ENCODE results near the gene ZBTB39. TPM values are rescaled to one million over a fixed set of nuclear protein-coding genes. Genes with fewer than 3 reads are reported as not detected.
"Not testable (repeated sequence)": the region's sequence is repeated elsewhere in the genome, so short reads cannot be mapped to it uniquely, and the experiment has no call there.

Gene ZBTB39
- polyA plus RNA-seq, 6 donors from 2014 or later = 2.0 to 4.8 (median 2.6) TPM

GRCh38 chr12:56978397-56979138 is 27.8 kb downstream of the ZBTB39 start:
- H3K9me3 Mint-ChIP-seq = peaks cover 0 to 2% (median 0%) of the 10 kb centered on the region in 7 donors
- DNase-seq (no peak), ATAC-seq (ENCODE audit: low read depth in 2 of 2) (no peak)
- H3K4me3 Mint-ChIP-seq = no peak overlapping the region
- no peaks in the 10 kb centered on the region for H3K27me3 Mint-ChIP-seq
- H3K36me3 Mint-ChIP-seq = no peaks in the 10 kb centered on the region
- H3K4me1 Mint-ChIP-seq = no peaks in the 10 kb centered on the region
- peak overlapping the region in 1 of 6 donors; percentile 38 for H3K27ac Mint-ChIP-seq

DNA sequence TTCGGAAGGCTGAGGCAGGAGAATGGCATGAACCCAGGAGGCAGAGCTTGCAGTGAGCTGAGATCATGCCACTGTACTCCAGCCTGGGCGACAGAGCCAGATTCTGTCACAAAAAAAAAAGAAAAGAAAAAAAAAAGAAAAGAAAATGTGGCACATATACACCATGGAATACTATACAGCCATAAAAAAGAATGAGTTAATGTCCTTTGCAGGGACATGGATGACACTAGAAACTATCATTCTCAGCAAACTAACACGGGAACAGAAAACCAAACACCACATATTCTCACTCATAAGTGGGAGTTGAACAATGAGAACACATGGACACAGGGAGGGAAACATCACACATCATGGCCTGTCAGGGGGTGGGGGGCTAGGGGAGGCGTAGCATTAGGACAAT is 29.0 kb downstream of the ZBTB39 start:
- not testable (repeated sequence) for DNase-seq; H3K4me3 Mint-ChIP-seq; H3K9me3 Mint-ChIP-seq; H3K4me1 Mint-ChIP-seq; H3K36me3 Mint-ChIP-seq; H3K27ac Mint-ChIP-seq; ATAC-seq (ENCODE audit: low read depth in 2 of 2); H3K27me3 Mint-ChIP-seq

DNA sequence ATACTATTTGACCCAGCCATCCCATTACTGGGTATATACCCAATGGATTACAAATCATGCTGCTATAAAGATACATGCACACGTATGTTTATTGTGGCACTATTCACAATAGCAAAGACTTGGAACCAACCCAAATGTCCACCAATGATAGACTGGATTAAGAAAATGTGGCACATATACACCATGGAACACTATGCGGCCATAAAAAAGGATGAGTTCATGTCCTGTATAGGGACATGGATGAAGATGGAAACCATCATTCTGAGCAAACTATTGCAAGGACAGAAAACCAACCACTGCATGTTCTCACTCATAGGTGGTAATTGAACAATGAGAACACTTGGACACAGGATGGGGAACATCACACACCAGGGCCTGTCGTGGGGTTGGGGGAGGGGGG is 32.1 kb downstream of the ZBTB39 start:
- H3K9me3 Mint-ChIP-seq; H3K36me3 Mint-ChIP-seq; H3K4me3 Mint-ChIP-seq; H3K4me1 Mint-ChIP-seq; H3K27ac Mint-ChIP-seq; DNase-seq; ATAC-seq (ENCODE audit: low read depth in 2 of 2): not testable (repeated sequence)
- peaks cover 4 to 18% (median 11%) of the 10 kb centered on the region in 3 donors for H3K27me3 Mint-ChIP-seq

DNA sequence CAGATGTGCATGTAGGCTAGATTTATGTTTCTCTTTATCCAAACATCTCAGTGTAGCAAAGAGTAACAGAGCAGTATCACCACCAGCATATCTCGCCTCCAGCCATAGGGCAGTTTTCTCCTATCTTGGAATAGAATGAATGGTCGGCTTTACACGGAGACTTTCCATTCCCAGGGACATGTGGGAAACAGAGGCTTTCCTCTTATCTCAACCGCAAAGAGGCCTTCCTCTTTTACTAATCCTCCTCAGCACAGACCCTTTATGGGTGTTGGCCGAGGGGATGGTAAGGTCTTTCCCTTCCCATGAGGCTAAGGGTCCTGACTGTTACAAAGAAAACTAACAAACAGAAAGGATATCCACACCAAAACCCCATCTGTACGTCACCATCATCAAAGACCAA is 37.4 kb downstream of the ZBTB39 start:
- peaks cover 8 to 20% (median 12%) of the 10 kb centered on the region in 3 donors for H3K27me3 Mint-ChIP-seq
- H3K9me3 Mint-ChIP-seq = peaks cover 0 to 12% (median 0%) of the 10 kb centered on the region in 7 donors
- not testable (repeated sequence) for ATAC-seq (ENCODE audit: low read depth in 2 of 2); H3K4me3 Mint-ChIP-seq; H3K27ac Mint-ChIP-seq; DNase-seq; H3K4me1 Mint-ChIP-seq; H3K36me3 Mint-ChIP-seq

- ATAC-seq (ENCODE audit: low read depth in 2 of 2); H3K4me3 Mint-ChIP-seq: not testable (repeated sequence)
Observed at GRCh38 chr12:56965997-56966642, 40.2 kb downstream of the ZBTB39 start.

GRCh38 chr12:56965124-56965523 is 41.2 kb downstream of the ZBTB39 start:
- DNase-seq; H3K4me3 Mint-ChIP-seq; H3K27ac Mint-ChIP-seq; ATAC-seq (ENCODE audit: low read depth in 2 of 2); H3K4me1 Mint-ChIP-seq; H3K36me3 Mint-ChIP-seq: not testable (repeated sequence)
- Mint-ChIP-seq H3K9me3 (peaks cover 0 to 21% (median 6%) of the 10 kb centered on the region in 7 donors), H3K27me3 (peaks cover 12 to 28% (median 16%) of the 10 kb centered on the region in 3 donors)

More at GRCh38 chr12:56965997-56966642, 40.2 kb downstream of the ZBTB39 start:
- not testable (repeated sequence) for H3K27ac Mint-ChIP-seq, H3K36me3 Mint-ChIP-seq, DNase-seq, H3K4me1 Mint-ChIP-seq
- peaks cover 12 to 24% (median 21%) of the 10 kb centered on the region in 3 donors for H3K27me3 Mint-ChIP-seq
- peaks cover 0 to 21% (median 6%) of the 10 kb centered on the region in 7 donors for H3K9me3 Mint-ChIP-seq

DNA sequence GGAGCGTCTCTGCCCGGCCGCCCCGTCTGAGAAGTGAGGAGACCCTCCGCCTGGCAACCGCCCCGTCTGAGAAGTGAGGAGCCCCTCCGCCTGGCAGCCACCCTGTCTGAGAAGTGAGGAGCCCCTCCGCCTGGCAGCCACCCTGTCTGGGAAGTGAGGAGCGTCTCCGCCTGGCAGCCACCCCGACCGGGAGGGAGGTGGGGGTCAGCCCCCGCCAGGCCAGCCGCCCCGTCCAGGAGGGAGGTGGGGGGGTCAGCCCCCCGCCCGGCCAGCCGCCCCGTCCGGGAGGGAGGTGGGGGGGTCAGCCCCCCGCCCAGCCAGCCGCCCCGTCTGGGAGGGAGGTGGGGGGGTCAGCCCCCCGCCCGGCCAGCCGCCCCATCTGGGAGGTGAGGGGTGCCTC is 42.8 kb downstream of the ZBTB39 start:
- not testable (repeated sequence) for H3K4me3 Mint-ChIP-seq; H3K4me1 Mint-ChIP-seq; H3K27ac Mint-ChIP-seq; DNase-seq; ATAC-seq (ENCODE audit: low read depth in 2 of 2)
- peaks cover 14 to 30% (median 16%) of the 10 kb centered on the region in 3 donors for H3K27me3 Mint-ChIP-seq
- H3K9me3 Mint-ChIP-seq = peaks cover 0 to 28% (median 8%) of the 10 kb centered on the region in 7 donors
- peaks cover 0 to 12% of the 10 kb centered on the region in 2 donors for H3K36me3 Mint-ChIP-seq

DNA sequence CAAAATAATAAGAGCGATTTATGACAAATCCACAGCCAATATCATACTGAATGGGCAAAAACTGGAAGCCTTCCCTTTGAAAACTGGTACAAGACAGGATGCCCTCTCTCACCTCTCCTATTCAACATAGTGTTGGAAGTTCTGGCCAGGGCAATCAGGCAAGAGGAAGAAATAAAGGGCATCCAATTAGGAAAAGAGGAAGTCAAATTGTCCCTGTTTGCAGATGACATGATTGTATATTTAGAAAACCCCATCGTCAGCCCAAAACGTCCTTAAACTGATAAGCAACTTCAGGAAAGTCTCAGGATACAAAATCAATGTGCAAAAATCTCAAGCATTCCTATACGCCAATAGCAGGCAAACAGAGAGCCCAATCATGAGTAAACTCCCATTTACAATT is 44.1 kb downstream of the ZBTB39 start:
- H3K27ac Mint-ChIP-seq; DNase-seq; ATAC-seq (ENCODE audit: low read depth in 2 of 2); H3K4me1 Mint-ChIP-seq; H3K4me3 Mint-ChIP-seq: not testable (repeated sequence)
- peaks cover 7 to 20% of the 10 kb centered on the region in 2 donors for H3K36me3 Mint-ChIP-seq
- peaks cover 0 to 38% (median 16%) of the 10 kb centered on the region in 7 donors for H3K9me3 Mint-ChIP-seq
- peaks cover 15 to 40% (median 24%) of the 10 kb centered on the region in 3 donors for H3K27me3 Mint-ChIP-seq

DNA sequence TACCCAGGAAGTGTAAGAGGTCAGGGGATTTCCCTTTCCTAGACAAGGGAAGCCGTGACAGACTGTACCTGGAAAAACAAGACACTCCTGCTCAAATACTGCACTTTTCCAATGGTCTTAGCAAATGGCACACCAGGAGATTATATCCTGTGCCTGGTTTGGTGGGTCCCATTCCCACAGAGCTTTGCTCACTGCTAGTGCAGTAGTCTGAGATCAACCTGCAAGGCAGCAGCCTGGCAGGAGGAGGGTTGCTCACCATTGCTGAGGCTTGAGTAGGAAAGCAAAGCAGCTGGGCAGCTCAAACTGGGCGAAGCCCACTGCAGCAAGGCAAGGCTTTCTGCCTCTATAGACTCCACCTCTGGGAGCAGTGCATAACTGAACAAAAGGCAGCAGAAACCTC is 47.9 kb downstream of the ZBTB39 start:
- no peak overlapping the region for H3K27ac Mint-ChIP-seq
- H3K36me3 Mint-ChIP-seq = peaks cover 7 to 20% of the 10 kb centered on the region in 2 donors
- ATAC-seq (ENCODE audit: low read depth in 2 of 2) = no peak

DNA sequence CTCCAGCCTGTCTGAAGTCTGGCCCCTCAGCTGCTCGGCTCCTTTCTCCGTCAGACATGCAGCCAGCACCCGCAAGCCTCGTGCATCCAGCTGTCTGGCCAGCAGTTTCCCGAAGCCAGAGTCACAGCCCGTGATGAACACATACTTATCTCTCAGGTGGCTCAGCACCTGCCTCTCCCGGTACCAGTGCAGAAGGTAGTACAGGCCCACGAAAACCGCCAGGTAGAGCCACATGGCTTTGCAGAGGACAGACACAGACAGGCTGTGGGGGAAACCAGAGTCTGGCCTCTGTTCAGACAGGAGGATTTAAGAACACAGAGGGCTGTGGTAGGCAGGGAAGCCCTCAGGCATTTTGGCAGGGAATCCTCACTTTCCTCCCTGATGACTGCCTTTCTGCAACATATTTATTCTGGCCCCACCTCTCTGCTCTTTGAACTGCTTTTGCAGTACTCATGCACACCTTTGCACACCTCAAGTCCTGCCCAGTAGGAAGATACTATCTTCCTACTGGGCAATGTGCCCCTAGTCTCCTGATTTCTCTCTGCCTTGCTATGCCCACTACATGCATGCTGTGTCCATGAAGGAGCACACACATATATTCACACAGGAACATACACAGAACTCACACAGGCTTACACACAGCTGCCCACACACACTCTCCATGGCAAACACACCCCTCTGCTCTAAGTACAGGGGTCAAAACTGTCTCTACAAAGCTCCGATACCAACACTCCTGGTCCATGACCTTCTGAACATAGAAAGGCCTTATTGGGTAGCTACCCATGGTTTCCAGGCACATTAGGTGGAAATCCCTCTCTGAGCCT is 48.9 kb downstream of the ZBTB39 start, which contains the start of gene RDH16:
Gene RDH16, minus strand, starts transcription at position 380 of the 824 bp plus-strand sequence. Its CDS starts 146 bp downstream, at position 234.
- DNase-seq = no peak
- Mint-ChIP-seq H3K4me3 (peak within 1 kb of the TSS in 1 of 8 donors; percentile 63), H3K27me3 (peaks cover 13 to 41% (median 30%) of the 10 kb centered on the region in 3 donors), H3K36me3 (peaks cover 7 to 26% of the 10 kb centered on the region in 2 donors), H3K9me3 (peaks cover 0 to 28% (median 14%) of the 10 kb centered on the region in 7 donors), H3K4me1 (no peaks in the 10 kb centered on the region), H3K27ac (no peak within 1 kb of the TSS)
- ATAC-seq (ENCODE audit: low read depth in 2 of 2) = no peak

More for the DNA sequence above, 47.9 kb downstream of the ZBTB39 start:
- Mint-ChIP-seq H3K4me1 (no peaks in the 10 kb centered on the region), H3K4me3 (no peak overlapping the region), H3K27me3 (peaks cover 13 to 41% (median 25%) of the 10 kb centered on the region in 3 donors), H3K9me3 (peaks cover 0 to 31% (median 16%) of the 10 kb centered on the region in 7 donors)
- no peak for DNase-seq

- DNase-seq (no peak), ATAC-seq (ENCODE audit: low read depth in 2 of 2) (no peak)
- no peak overlapping the region for H3K27ac Mint-ChIP-seq
- H3K27me3 Mint-ChIP-seq = peaks cover 10 to 25% (median 25%) of the 10 kb centered on the region in 3 donors
- no peaks in the 10 kb centered on the region for H3K4me1 Mint-ChIP-seq
- H3K4me3 Mint-ChIP-seq = no peak overlapping the region
- H3K36me3 Mint-ChIP-seq = peaks cover 13 to 21% of the 10 kb centered on the region in 2 donors
- H3K9me3 Mint-ChIP-seq = peaks cover 0 to 22% (median 10%) of the 10 kb centered on the region in 7 donors
Observed at GRCh38 chr12:56955631-56956256, 50.6 kb downstream of the ZBTB39 start.

DNA sequence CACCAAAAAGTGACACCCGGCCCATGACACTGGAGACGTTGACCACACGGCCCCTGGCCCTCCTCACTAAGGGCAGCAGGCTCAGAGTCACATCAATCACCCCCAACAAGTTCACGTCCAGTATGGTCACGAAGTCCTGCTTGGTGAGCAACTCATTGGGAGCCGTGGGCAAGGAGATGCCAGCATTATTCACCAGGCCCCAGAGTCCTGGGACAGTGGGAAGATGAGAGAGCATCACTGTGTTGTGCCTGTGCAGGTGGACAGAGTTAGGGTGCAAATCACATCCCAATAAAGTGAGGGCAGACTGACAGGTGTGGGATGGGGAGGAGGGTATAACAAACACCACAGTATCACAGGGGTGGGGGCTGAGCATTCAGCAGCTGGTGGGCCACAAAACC is 51.4 kb downstream of the ZBTB39 start:
- Mint-ChIP-seq H3K9me3 (peaks cover 0 to 22% (median 10%) of the 10 kb centered on the region in 7 donors), H3K27ac (no peak overlapping the region), H3K36me3 (peaks cover 13 to 21% of the 10 kb centered on the region in 2 donors), H3K4me3 (no peak overlapping the region), H3K4me1 (no peaks in the 10 kb centered on the region), H3K27me3 (peaks cover 10 to 25% (median 19%) of the 10 kb centered on the region in 3 donors)
- ATAC-seq (ENCODE audit: low read depth in 2 of 2) = no peak
- no peak for DNase-seq
